22Rv1 (cell line): Measurements from ENCODE around the gene STK33.

Experiments
- CTCF ChIP-seq: fragments of 450-650 bp; IDR thresholded peaks from 2 replicates; pipeline ENCODE4 v1.5.1; 2017; ENCODE audit warnings: mild to moderate bottlenecking
- ZFX ChIP-seq: fragments of 450-650 bp; IDR thresholded peaks from 2 replicates; pipeline ENCODE4 v1.6.1; 2017; ENCODE audit warnings: antibody characterized with exemption, borderline replicate concordance

- TF ChIP-seq CTCF (no peak), ZFX (no peak)
These were observed 201.1 kb downstream of the STK33 start for GRCh38 chr11:8392886-8393285.
